Measurements from ENCODE around the gene RAMACL.
A peak's percentile ranks its signal among the peaks of the same experiment; 100 is the strongest.
"Not testable (repeated sequence)": the region's sequence is repeated elsewhere in the genome, so short reads cannot be mapped to it uniquely, and the experiment has no call there.

The RAMACL gene

DNA sequence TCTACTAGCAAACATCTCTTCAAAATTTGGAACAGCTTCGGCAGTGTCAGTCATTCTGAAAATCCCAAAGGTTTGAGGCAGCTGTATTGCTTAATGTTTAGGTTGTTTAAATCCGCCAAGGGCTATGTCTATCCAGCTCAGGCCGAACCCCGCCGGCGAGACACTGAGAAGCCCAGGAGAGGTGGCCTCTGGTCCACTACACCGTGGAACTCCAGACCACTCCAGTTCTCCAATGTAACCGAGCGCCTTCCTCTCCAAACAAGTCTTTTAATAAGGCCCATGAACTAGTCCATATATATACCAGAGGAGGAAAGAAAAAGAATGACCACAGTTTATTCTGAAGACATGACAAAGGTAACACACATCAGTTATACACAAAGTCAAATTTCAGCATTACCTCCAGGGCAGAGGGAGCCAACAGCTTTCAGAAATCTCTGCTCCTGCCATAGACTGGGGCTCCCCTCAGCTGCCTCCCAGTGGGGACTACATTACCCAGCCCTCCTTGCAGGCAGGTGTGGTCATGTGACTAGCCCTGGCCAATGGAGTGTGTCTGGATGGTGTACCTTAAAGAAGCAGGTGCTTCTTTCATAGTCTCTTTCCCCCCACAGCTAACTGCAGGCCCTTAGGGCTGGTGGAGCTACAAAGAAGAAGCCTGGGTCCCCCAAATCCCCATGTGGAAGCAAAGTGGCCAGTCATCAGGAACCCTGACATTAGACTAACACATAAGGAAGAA is at the start of gene RAMACL:
Gene RAMACL, minus strand, starts transcription at position 255 of the 733 bp plus-strand sequence. Its CDS starts 201 bp downstream, at position 54.
- DNase-seq: no peak

DNA sequence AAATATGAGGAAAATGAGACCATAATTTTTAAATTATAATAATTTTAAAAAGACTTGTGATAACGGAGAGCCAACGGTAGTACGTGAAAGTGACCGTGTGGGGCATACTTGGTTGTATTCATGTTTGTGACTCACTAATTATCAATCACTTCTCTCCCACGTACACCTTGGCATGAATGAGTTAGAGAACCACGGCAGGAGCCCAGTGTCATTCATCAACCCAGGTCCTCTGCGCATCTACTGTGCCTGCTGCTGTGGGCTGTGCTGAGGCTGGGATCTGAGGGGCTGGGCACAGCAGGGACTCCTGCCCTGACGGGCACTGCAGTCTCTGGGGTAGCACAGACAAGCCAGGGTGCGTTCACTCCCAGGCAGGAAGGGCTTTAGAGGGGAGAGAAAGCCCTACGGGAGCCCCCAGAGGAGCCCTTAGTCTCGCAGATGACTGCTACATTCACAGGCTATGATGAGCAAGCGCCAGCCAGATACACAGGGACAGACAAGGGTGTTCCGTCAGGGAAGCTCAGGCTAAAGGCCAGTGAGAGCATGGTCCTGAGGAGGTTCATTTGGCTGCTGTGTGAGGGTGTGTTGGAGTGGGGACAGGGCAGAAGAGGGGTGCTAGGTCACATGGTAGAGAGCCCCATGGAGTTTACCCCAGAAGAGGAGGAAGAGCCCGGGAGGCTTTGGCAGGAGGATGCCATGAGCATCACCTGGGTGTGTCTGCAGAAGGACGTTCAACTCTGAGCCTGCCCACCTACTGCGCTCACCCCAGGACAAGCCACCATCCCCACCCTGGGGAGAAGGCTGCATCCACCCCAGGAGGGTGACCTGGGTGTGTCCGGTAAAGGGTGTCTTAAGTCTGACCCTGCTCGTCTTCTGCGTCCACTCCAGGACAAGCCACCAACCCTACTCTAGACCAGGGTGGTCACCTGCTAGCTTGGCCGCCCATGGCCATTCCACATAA is 48.8 kb upstream of the RAMACL start:
- DNase-seq: no peak

DNA sequence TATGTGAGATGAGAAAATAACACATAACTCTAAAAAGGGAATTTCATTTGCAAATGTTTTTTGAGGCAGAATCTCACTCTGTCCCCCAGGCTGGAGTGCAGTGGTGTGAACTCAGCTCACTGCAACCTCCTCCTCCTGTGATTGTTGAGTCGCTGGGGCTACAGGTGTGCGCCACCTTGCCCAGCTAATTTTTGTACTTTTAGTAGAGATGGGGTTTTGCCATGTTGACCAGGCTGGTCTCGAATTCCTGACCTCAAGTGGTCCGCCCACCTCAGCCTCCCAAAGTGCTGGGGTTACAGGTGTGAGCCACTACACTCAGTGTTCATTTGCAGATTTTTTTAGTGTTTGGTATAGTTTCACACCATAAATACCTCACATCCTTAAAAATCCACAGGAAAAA is 48.1 kb upstream of the RAMACL start:
- DNase-seq: not testable (repeated sequence)

DNA sequence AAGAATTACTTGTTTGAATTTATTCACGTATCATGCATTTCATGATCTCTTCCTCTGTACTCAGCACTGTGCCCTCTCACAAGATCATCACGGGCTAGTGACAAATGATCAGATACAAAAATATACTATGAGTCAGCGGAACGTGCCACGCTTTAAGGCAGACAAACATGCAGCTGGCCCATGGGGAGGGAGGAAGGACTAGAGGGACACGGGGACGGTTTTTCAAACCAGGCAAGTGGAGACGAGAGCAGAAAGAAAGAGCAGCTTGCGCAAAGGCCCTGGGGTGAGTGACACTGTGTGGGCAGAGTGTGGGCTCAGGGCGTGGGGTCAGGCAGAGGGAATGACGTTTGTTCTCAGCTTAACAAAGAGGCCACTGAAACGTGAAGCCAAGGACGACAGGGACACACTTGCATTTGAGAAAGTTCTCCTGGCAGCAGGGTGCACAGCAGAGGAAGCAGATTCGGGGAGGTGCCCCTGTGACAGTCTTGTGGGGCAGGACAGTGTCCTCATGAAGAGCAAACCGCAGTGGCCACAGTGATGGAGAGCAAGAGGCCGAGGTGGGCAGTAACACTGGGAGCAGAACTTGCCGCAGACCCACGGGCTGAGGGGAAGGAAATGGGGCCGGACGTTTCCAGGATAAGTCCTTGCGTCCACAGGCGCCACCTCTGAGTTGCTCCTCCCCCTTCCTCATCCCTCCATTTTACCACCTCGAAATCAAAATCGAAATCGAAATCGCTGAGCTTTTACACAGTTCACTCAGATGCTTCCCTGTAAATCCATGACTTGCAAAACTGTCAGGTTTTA is 47.5 kb upstream of the RAMACL start:
- no peak for DNase-seq

DNA sequence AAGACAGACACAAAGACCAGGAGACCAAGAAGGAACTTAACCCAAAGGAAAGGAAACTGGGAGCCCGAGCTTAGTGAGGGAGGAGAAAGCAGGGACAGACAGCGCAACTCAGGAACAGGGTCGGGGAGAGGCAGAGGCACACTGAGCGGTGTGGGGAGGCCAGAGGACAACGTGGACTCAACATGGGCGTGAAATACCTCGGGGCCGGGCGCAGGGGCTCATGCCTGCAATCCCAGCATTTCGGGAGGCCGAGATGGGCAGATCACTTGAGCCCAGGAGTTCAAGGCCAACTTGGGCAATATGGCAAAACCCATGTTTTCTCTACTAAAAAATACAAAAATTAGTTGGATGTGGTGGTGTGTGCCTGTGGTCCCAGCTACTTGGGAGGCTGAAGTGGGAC is 46.3 kb upstream of the RAMACL start:
- DNase-seq: no peak

DNA sequence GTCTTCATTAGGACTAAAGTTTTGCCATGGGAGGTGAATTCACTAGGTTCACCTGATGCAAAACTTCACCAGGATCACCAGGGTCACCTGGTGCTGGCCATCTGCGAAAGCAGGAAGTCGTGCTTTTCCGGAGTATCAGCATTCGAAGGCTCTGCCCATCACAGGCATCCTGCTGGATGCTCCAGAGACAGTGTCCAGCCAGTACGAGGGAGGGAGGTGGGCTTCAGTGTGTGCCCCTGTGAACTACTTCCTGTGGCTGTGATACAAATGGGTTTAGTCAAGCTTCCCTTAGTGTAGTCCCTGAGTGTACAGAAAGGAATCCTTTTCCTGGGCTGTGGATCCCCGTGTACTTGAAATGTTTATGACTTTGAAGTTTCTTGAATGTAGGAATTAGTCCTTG is 44.0 kb upstream of the RAMACL start:
- no peak for DNase-seq

DNA sequence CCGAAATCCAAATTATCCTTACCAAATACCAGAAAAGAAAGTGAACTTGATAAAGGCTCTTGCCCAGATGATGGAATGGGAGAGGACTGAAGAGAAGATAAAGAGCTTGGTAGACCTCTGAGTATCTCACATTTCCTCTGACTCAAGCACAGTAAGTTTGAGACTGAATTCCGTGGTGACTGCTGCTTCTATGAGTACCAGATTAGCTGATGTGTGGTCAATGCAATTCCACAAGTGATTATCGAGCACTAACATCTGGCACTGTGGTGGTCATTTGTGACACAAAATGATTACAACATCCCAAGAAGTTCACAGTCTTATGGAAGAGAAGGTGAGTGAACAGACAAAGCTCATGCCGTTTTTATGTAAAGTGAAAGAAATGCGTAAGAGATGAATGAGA is 43.1 kb upstream of the RAMACL start:
- DNase-seq: no peak

DNA sequence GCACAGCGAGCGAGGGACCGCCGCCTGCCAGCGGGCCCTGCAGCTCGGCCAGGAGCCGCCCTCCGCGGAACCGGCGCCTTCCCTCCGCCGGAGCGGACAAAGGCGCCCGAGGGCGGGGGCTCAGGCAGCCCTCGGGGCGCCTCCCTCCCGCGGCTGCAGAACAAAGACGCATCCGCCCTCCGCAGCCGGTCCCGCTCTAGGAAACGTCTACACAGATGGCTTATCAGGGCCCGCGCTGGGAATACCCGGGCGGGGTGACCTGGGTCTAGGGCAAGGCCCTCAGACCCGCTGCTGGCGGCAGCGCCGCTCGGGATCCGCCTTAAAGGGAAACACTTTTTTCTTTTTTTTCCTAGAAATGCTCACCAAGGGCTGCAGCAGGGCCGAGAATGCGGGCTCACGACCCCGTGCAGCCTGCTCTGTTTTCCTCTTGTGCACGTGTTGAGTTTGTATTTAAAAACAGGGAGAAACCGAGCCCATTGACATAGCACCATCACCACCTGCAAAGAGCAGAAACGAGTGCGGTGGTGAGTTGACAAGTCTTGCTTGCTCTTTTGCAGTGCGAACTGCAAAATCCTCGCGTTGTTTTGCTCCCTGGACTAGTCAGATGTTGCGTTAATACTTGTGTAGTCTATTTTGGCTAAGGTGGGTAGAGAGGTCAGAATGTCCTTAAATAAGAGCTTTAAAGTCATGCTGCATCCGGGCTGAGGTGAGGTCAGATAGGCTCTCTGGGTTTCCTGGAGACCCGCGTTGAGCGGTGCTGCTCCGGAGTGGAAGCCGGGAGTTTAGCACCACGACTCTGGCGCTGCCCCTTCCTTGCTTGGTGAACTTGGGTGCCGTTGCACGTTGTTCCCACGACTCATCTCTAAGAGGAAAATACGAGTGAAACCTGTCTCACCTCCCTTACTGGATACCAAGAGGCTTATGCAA is 41.7 kb upstream of the RAMACL start:
- peak; percentile 51 for DNase-seq

DNA sequence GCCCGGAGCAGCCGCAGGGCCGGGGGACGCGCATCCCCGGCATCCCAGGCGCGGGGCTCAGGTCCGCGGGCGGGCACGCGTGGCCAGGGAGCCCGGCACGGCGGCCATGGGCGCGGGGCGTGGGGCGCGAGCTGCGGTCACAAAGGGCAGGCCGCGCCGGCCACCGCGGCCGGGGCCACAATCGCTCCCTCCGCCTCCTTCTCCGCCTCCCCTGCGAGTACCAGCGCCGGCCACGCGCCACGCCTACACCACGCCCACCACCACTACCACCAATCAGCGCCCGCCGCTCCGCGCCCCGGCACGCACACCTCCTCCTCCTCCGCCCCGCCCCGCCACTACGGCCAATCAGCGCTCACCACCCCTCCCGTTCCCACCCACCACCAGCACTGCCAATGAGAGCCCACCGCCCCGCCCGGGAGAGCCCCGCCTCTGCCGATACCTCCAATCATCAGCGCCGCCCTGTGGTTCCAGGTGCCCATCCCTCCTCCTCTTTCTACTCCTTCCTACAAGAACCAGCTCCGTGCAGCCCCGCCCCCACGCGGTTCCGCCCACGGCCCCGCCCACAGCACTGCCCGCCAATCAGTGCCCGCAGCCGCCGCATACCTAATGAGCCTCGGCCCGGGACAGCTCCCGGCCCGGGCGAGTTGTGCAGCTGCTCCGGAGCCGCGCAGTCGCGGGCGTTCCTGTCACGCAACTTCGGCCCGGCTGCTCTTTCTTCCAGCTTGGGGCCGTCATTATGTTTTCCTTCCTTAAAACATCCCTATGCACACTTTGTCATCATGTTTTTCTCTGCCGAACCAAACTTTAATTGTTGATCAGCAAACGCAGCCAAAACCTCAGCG is 40.8 kb upstream of the RAMACL start, which contains the start of gene RPS6KA2:
Gene RPS6KA2, minus strand, starts transcription at position 219 of the 842 bp plus-strand sequence. CDS start 232 bp downstream, outside the sequence.
- peak; percentile 98 for DNase-seq

DNA sequence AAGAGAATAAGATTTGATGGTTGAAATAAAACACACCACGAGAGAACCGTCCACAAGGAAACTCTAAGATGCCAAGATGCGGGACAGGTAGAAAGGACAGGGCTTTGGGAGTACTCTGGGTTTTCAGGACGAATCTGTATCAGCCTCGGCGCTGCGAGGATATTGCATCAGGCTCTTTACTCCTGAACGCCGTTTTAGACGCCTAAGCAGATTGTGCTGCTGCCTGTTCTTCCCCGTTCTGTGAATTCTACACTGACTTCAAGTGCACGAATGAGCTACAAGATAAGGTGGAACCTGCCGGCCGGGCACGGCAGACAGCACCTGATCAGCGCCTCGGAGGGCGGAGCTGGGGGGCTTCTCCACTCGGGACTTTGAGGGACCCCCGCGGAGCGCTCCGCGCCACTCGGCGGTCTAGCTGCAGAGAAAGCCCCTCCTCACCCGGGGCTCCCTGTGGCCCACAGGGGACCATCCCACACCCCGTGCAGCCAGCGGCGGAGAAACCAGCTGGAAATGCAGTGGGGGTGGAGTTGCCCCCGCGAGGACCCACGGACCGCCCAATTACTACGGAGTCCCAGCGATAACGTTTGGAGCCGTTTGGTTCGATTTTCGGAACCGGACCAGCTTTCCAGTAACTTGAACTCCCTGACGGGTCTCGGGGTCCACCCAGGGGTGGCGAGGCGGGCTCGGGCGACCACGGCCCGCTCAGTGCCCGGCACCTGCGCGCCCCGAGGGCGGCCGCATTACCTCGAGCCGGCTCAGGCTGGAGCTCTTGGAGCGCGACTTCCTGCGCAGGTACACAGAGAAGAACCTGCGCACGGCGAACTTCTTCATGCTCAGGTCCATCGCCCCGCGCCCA is 39.9 kb upstream of the RAMACL start:
- peak; percentile 52 for DNase-seq

DNA sequence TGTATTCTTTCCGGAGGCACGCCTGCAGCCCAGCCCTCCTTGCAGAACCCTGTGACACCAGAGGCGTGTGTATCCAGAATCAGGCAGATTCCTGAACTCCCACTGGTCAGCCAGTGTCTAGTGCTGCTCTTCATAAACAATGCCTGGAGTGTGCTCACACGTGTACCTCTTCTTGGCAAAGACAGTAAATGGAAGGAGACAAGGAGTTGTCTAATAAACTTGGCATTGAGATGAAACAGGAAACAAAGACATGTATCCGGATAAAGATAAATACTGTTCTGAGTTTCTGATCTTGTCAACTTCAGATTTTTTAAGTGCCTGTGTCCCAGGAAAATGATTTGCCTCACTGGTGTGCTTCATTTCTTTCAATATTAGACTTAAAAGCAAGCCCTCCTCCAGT is 38.9 kb upstream of the RAMACL start:
- no peak for DNase-seq

DNA sequence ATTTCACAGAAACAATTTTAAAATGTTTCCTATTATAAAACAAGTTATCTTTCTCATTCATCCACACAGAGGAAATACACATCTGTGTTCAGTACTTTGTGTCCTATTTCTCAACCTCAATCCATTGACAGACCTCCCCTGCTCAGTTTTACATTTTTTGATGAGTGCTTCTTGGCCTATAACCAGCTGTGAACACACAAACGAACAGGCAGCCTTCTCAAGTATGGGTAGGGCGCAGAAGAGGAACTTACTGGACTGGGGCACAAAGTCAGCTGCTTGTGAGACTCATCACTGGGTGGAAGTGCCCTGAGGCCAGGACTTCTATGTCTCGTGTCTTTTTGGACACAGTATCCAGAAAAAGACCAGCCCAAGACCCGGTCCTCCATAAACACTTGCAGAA is 37.8 kb upstream of the RAMACL start:
- no peak for DNase-seq

DNA sequence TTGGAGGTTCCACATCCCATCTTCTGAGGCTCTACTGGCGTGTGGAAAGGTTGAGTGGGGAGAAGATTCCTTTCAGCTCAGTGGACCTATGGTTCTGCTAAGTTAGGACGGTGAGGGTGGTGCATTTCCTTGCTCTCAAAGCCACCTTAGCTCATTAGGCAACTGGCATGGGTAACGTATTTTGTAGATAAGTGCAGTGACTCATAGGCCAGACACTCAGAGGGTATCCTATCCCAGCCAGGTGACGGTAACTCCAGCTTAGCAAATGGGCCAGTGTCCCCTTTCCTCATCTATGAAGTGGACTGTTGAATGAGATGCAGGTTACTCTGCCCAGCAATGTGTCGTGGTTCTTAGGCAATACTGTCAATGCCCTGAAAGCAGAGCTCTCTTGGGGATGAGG is 36.8 kb upstream of the RAMACL start:
- no peak for DNase-seq

DNA sequence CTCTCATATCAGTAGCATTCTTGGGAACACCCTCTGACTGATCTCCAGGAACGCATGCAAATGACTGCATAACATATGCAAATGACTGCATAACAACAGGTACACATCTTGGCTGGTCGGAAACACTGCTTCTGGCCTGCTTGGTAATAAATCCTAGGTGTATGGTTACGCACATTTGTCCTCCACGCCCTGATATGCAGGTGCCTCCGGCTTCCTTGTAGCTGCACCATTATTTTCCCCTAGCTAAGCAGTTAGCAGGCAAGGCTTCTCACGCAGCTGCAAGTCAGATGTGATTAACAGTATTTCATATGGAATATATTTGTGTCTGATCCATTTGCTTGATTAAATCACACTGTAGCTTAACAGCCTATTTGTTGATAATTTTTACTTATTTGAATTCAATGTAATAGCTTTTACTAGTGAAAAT is 34.6 kb upstream of the RAMACL start:
- no peak for DNase-seq

DNA sequence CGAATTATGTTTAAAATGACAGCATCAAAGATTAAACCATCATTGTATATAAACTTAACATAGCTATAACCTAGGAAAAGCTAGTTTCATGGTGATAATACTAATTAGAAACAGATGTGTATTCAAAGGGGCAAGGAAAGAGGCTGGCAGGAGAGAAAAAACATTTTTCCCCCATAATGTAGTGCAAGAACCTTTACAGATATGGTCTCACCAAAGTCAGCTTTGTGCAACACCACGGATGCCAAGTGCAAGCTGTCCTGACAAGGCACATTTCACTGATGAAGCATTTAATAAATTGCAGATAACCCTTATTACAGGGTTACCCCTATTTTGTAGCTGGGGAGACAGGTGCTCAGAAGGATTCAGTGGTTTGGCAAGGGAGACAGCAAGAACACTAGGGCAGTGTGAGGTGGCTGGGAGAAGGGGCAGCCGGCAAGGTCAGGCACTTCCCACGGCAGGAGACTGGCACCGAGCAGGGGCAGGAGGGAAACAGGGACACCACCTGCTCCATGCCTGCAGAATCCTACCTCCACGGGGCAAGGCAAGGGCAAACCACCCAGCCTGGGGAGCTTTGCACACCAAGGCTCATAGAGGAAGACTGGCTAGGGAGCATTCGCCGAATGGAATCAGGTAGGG is 34.1 kb upstream of the RAMACL start:
- no peak for DNase-seq

DNA sequence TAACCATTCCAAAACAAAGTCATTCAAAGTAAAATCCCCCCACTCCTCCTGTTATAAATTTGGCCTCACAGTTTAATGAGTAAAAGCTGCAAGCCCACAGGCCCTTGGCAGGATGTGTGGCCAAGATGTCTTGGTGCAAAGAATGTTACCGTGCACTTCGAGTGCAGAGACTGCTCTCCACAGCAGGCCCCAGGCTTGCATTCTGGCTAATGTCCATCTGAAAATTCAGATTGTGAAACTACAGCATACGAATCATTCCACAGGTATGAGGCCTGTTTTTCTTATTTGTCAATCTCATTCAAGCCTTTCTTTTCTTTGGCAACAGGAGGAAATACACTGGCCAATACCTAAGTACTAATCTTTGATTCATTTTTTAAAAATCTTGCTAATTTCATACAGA is 33.4 kb upstream of the RAMACL start:
- DNase-seq: no peak

DNA sequence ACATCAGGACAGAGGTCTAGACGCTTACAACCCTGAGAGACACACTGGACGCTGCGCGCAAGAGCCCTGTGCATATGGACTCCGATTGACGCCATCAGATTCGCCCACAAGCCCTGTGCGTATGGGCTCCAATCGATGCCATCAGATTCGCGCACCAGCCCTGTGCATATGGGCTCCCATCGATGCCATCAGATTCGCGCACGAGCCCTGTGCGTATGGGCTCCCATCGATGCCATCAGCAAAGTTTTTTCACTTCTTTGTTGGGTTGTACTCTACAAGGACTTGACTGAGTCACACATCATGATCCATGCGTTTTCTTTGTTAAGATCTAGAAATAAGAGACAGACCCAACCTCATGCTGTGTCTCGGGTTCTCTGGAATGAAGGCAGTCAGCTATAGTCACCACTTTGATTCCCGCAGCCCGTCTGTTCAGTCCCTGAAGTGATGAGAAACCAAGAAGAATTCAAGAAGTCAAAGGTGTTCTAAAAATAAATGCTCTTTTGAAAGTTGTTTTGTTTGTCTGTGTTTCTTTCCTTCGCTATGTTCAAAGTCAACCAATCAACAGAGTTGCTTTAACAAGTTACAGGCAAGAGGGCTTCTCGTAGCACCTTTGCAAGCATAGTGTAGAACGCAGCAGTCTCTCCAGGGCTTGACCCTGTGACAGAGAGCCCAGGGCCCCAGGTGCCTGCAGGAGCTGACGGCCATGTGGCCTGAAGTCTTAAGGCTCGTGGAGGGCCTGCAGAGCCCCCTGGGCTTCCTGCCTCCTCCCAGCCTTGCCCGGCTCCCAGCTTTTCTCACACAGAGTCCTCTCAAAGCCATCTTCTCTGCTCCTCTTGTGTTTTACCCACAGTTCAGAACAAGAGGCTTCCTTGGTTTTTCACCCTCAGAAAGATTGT is 32.6 kb upstream of the RAMACL start:
- DNase-seq: no peak

DNA sequence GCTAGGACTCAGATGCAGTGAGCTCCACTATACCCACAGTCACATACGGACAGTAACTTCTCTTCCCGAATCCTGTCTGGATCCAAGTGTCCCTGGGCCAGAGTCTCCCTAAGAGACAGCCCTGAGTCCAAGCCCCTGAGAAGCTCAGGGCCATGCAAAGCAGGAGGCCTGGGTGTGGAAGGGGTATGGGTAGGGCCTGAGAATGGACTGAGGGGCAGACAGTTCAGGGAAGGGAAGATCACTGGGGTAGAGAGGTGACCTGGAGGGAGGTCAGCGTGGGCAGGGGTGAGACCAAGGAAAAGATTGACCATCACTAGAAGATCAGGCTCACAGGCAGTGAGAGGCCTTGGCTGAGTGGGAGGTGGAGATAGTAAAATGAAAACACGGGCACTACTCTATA is 31.8 kb upstream of the RAMACL start:
- no peak for DNase-seq

Data from DMS79 treated with DMSO at 0.1 percent for 48 hours (cell line).